Measurements from ENCODE around the gene ARID5A.
A peak's percentile ranks its signal among the peaks of the same experiment; 100 is the strongest.

The ARID5A gene

GRCh38 chr2:96529376-96530143 lies 7.0 kb upstream of the ARID5A start:
- no peak for TF ChIP-seq CTCF (IDR thresholded peaks at IDR 0.05; ENCODE audit: low read depth, low read length)
- DNase-seq (ENCODE audit: extremely low read depth, low read depth) = no peak

- TF ChIP-seq CTCF (IDR thresholded peaks at IDR 0.05; ENCODE audit: low read depth, low read length) = no peak
- no peak for DNase-seq (ENCODE audit: extremely low read depth, low read depth)
These were observed 6.5 kb upstream of the ARID5A start for GRCh38 chr2:96530144-96530430.

- DNase-seq (ENCODE audit: extremely low read depth, low read depth) = no peak
- no peak for TF ChIP-seq CTCF (IDR thresholded peaks at IDR 0.05; ENCODE audit: low read depth, low read length)
These were observed 5.8 kb upstream of the ARID5A start for GRCh38 chr2:96530474-96531357.

- TF ChIP-seq CTCF (IDR thresholded peaks at IDR 0.05; ENCODE audit: low read depth, low read length) = no peak
- DNase-seq (ENCODE audit: extremely low read depth, low read depth) = no peak
These were observed 5.2 kb upstream of the ARID5A start for GRCh38 chr2:96531366-96531765.

- no peak for TF ChIP-seq CTCF (IDR thresholded peaks at IDR 0.05; ENCODE audit: low read depth, low read length)
These were observed 4.6 kb upstream of the ARID5A start for GRCh38 chr2:96531872-96532505.

GRCh38 chr2:96532641-96533291 lies 3.8 kb upstream of the ARID5A start:
- no peak for DNase-seq (ENCODE audit: extremely low read depth, low read depth)
- no peak for TF ChIP-seq CTCF (IDR thresholded peaks at IDR 0.05; ENCODE audit: low read depth, low read length)

More at GRCh38 chr2:96531872-96532505, 4.6 kb upstream of the ARID5A start:
- peak; percentile 99 for DNase-seq (ENCODE audit: extremely low read depth, low read depth)

All from AG09319 (cell line).